ENCODE data around the gene CADPS2.

Gene CADPS2

GRCh38 chr7:122889116-122889515 is 2.9 kb upstream of the CADPS2 start:
- TF ChIP-seq SIN3A (IDR thresholded peaks at IDR 0.05; ENCODE audit: borderline replicate concordance, insufficient read depth, low read length) = no peak
- no peak for TF ChIP-seq POLR2AphosphoS5 (IDR thresholded peaks at IDR 0.05; ENCODE audit: low read depth, low read length)
- TF ChIP-seq REST (IDR thresholded peaks at IDR 0.05; ENCODE audit: insufficient read depth in 1 of 2, low read depth in 2 of 2, low read length in 2 of 2) = no peak
- no peak for TF ChIP-seq TAF1 (IDR thresholded peaks at IDR 0.05; ENCODE audit: borderline replicate concordance, insufficient read depth, low read length)
- no peak for TF ChIP-seq FOXP2 (optimal IDR thresholded peaks at IDR 0.05; ENCODE audit: borderline replicate concordance, extremely low read depth, extremely low read length, insufficient read depth)

- TF ChIP-seq TAF1 (IDR thresholded peaks at IDR 0.05; ENCODE audit: borderline replicate concordance, insufficient read depth, low read length) (no peak), SIN3A (IDR thresholded peaks at IDR 0.05; ENCODE audit: borderline replicate concordance, insufficient read depth, low read length) (no peak), POLR2AphosphoS5 (IDR thresholded peaks at IDR 0.05; ENCODE audit: low read depth, low read length) (no peak), FOXP2 (optimal IDR thresholded peaks at IDR 0.05; ENCODE audit: borderline replicate concordance, extremely low read depth, extremely low read length, insufficient read depth) (no peak), REST (IDR thresholded peaks at IDR 0.05; ENCODE audit: insufficient read depth in 1 of 2, low read depth in 2 of 2, low read length in 2 of 2) (no peak)
Observed at GRCh38 chr7:122887848-122888247, 1.6 kb upstream of the CADPS2 start.

GRCh38 chr7:122887198-122887597 is 938 bp upstream of the CADPS2 start:
- TF ChIP-seq REST (IDR thresholded peaks at IDR 0.05; ENCODE audit: insufficient read depth in 1 of 2, low read depth in 2 of 2, low read length in 2 of 2) (no peak), FOXP2 (optimal IDR thresholded peaks at IDR 0.05; ENCODE audit: borderline replicate concordance, extremely low read depth, extremely low read length, insufficient read depth) (no peak), SIN3A (IDR thresholded peaks at IDR 0.05; ENCODE audit: borderline replicate concordance, insufficient read depth, low read length) (no peak), POLR2AphosphoS5 (IDR thresholded peaks at IDR 0.05; ENCODE audit: low read depth, low read length) (no peak), TAF1 (IDR thresholded peaks at IDR 0.05; ENCODE audit: borderline replicate concordance, insufficient read depth, low read length) (no peak)

- TF ChIP-seq SIN3A (IDR thresholded peaks at IDR 0.05; ENCODE audit: borderline replicate concordance, insufficient read depth, low read length) (no peak), FOXP2 (optimal IDR thresholded peaks at IDR 0.05; ENCODE audit: borderline replicate concordance, extremely low read depth, extremely low read length, insufficient read depth) (no peak), POLR2AphosphoS5 (IDR thresholded peaks at IDR 0.05; ENCODE audit: low read depth, low read length) (no peak), TAF1 (IDR thresholded peaks at IDR 0.05; ENCODE audit: borderline replicate concordance, insufficient read depth, low read length) (no peak), REST (IDR thresholded peaks at IDR 0.05; ENCODE audit: insufficient read depth in 1 of 2, low read depth in 2 of 2, low read length in 2 of 2) (no peak)
Observed at GRCh38 chr7:122885583-122886356, 490 bp downstream of the CADPS2 start.

All from PFSK-1 (cell line).